Esophagus squamous epithelium (tissue), 4 donors: Measurements from ENCODE around the gene PAPLN.

Source experiments
- CTCF ChIP-seq, 6 experiments: fragments of 450-650 bp in 4 of 6; fragments of 200-600 bp in 2 of 6; sonication (generic) in 2 of 6; IDR thresholded peaks; one replicate each; pipeline ENCODE4 v1.5.1; 2016 to 2019; ENCODE audit warnings: antibody characterized with exemption in 6 of 6, mild to moderate bottlenecking in 4 of 6, moderate library complexity in 4 of 6
- POLR2A ChIP-seq, 4 donors: fragments of 450-650 bp; IDR thresholded peaks; one replicate each; pipeline ENCODE4 v1.6.1; 2017; ENCODE audit warnings: antibody characterized with exemption in 4 of 4, mild to moderate bottlenecking in 4 of 4, moderate library complexity in 3 of 4

GRCh38 chr14:73239393-73240241, 2.3 kb downstream of the PAPLN start:
- no peak for TF ChIP-seq CTCF (IDR thresholded peaks at IDR 0.05)
- no peak for TF ChIP-seq POLR2A (IDR thresholded peaks at IDR 0.05)
